GM12872 (cell line): ENCODE measurements around the gene LRPPRC.

Experiments used
- TF ChIP-seq, protein P1 (sequence below): IDR thresholded peaks from 3 replicates; pipeline ENCODE4 v1.5.1; 2011; ENCODE audit warnings: low read depth, mild to moderate bottlenecking, low read length, moderate library complexity; ENCODE audit not compliant: insufficient read depth

LRPPRC gene

DNA sequence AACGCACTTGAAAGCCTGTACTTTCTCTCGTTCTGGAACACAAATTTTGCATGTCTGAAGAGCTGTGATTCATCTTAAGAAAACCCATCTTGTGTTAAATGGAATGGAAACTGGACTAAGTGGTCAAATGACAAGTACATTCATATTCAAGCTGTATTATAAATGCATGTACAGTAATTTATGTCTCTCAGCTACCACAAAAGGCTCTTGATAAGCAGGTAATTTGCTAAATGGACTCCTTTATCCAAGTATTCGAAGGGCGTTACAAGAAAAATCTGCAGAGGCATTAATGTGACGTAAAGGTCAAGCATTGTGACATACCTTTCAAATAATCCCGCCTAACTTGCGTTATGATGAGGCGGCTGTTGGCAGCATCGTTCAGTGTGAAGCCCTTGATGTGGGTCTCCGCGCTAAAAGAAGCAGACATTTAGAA lies 90.4 kb downstream of the LRPPRC start:
- TF ChIP-seq, protein P1, sequence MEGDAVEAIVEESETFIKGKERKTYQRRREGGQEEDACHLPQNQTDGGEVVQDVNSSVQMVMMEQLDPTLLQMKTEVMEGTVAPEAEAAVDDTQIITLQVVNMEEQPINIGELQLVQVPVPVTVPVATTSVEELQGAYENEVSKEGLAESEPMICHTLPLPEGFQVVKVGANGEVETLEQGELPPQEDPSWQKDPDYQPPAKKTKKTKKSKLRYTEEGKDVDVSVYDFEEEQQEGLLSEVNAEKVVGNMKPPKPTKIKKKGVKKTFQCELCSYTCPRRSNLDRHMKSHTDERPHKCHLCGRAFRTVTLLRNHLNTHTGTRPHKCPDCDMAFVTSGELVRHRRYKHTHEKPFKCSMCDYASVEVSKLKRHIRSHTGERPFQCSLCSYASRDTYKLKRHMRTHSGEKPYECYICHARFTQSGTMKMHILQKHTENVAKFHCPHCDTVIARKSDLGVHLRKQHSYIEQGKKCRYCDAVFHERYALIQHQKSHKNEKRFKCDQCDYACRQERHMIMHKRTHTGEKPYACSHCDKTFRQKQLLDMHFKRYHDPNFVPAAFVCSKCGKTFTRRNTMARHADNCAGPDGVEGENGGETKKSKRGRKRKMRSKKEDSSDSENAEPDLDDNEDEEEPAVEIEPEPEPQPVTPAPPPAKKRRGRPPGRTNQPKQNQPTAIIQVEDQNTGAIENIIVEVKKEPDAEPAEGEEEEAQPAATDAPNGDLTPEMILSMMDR, result no peak

DNA sequence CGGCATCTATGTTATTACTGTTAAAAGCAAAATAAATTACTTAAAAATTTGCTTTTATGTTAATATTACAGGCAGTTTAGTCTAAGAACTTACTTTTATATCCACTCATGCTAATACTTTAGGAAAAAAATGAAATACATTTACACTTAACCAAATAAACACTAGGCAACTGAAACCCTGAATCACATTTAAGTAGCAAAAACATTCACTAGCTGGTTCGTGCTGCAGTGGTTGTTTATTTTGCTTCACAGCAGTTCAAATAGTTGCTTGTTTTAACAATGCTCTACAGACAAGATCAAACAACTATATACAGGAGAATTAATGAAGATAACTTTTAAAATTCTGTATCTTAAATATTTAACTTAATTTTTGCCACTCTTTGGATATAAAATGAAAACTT lies 96.2 kb downstream of the LRPPRC start:
- TF ChIP-seq, protein P1, result no peak

DNA sequence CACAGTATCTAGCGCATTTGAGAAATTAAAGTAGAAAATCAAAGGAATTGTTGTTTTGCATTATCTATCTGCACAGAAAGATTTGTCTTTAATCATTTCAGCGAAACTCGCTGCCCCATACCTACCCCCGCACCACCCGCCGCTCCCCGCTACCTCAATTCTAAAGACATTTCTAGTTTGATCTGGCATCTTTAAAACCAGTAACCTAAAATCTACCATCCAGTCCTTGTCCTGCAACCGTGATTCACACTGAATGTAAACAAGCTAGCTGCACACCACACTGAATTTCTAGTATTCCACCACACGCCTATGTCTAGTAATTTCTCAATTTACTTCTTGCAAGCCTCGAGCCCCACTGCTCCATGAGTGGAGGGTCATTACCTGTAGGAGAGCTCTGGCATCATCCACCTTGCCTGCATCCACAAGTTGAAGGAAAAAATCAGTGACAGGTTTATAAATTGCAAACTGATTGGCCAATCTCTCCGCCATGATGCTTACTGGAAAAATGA lies 96.9 kb downstream of the LRPPRC start:
- TF ChIP-seq, protein P1, result no peak

DNA sequence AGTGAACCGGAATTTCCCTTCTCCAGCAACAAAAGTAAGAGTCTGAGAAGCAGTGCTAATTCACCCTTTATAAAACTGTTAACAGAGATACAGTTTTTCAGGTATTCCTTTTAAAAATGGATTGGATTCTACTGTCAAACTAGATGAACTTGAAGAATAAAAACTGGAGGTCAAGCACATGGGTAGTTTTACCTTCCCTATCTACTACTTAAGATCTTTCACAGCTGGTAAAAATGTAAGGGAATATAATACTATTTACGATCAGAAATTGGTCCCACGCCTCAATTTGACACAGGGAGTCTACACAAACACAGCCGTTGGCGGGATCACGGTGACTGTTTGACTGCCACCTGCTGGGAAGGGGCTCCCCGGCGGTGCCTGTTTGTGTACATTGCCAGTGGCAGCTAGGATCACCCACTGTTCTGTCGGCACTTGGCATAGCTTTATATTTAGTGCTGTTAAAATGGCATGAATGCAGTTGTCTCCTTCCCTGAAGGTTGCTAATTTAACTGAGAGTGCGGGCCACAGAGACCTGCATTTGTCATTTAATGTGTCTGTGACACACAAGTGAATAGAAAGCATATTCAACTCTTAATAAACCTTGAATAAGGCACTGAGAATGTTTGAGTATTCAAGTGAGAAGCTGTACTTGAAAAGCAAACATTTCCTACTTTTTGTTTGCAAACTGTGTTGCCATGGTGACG lies 97.5 kb downstream of the LRPPRC start:
- TF ChIP-seq, protein P1, result no peak

DNA sequence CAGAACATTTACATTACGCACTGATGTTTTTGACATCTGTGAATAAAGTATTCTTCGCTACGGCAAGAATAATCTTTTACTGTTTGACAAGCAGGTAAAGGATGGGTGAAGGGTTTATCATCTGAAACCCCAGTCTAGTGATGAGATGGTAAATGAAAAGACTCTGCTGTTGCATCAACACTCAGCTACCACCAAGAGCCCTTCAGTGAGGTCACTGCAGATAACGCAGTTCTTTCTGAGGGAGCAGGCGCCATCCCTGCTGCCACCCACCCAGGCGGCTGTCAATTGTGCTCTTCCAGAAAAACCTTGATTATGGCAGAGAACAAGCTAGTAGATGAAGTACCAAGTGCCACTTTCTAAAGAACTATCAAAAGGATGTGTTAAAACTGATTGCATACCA lies 98.3 kb downstream of the LRPPRC start:
- TF ChIP-seq, protein P1, result no peak

DNA sequence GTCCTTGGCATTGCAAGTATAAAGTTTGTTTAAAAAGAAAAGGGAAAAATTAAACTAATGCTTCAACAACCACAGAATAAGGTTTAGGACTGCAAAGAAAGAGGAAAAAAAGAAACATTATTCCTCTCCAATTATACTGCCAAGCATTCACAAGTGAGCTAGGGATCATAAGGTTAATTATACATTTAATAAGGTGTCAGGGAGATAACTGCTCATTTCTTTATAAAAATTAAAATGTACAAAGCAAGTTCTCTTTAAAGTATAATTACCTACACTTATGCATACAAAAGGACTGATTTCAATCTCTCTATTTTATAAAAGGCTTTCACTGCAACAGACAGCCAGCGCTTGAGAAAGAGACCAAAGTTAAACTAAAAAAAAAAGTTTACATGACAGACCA lies 98.9 kb downstream of the LRPPRC start:
- TF ChIP-seq, protein P1, result no peak

DNA sequence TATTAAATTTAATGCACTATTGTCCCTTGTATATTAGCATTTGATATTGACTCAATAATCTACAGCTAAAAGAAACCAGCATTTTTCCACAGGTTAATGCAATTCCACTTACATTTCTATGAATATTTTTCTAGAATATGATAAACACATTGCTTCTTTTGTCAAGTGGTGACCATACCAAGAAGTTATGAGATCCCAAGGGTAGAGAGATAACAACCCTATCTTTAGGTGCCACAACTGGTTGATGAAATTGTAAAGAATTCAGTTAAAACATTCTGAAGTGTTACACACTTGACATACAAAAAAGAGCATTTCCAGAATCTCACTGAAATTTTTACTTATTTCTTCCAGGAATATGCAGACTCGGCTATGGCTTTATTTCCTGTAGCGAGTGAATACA lies 101.0 kb downstream of the LRPPRC start:
- TF ChIP-seq, protein P1, result no peak
